AG04449 (cell line): ENCODE measurements around the gene SLC22A4.

Source experiments
- CTCF ChIA-PET: fragments of 350-600 bp; formaldehyde crosslinking; extraction: SDS; loops from one replicate; lab custom pipeline; 2021; ENCODE audit warnings: antibody characterized with exemption; lab: Yijun Ruan, JAX
- POLR2A ChIA-PET: fragments of 400-600, 350-600 bp; formaldehyde crosslinking; extraction: SDS; loops from one replicate; lab custom pipeline; 2020; ENCODE audit warnings: antibody characterized with exemption, inconsistent platforms; lab: Yijun Ruan, JAX
- DNase-seq: peaks from one replicate; pipeline ENCODE4 v3.0.0-alpha.2; 2010; ENCODE audit warnings: low read depth, low spot score
- H3K4me3 ChIP-seq: 2 replicates; pipeline ENCODE4 v1.5.1; 2011; ENCODE audit warnings: low read depth, mild to moderate bottlenecking, control low read depth, low read length
- CTCF ChIP-seq: IDR thresholded peaks from one replicate; pipeline ENCODE4 v1.5.1; 2011; ENCODE audit warnings: mild to moderate bottlenecking, moderate library complexity, low read length, control low read depth, inconsistent platforms; ENCODE audit not compliant: insufficient read depth; ENCODE audit errors: missing control alignments

The SLC22A4 gene

GRCh38 chr5:132372127-132372526, 77.9 kb downstream of the SLC22A4 start:
- no peak overlapping the region for H3K4me3 ChIP-seq
- CTCF ChIA-PET = interaction anchor here (0.9 to 2.0 kb wide), 3 partner anchors 10 to 134 kb away, joined by 3 to 10 read pairs (median 3); no protein-coding TSS in a partner anchor

GRCh38 chr5:132372542-132372941, 78.3 kb downstream of the SLC22A4 start:
- ChIA-PET CTCF (interaction anchor here (0.9 to 2.0 kb wide), 3 partner anchors 10 to 134 kb away, joined by 3 to 10 read pairs (median 3); no protein-coding TSS in a partner anchor), POLR2A (no interaction called here)
- DNase-seq = no peak
- no peak overlapping the region for H3K4me3 ChIP-seq
- no peak for TF ChIP-seq CTCF

More at GRCh38 chr5:132372127-132372526, 77.9 kb downstream of the SLC22A4 start:
- POLR2A ChIA-PET = interaction anchor here (1.1 kb wide), 1 partner anchor 78 kb away, joined by 3 read pairs; the partner anchor contains the start of gene SLC22A4
- TF ChIP-seq CTCF = no peak
- DNase-seq = no peak

- TF ChIP-seq CTCF = no peak
- POLR2A ChIA-PET = no interaction called here
- CTCF ChIA-PET = interaction anchor here (1.1 to 2.0 kb wide), 5 partner anchors 8 to 196 kb away, joined by 3 to 9 read pairs (median 4); no protein-coding TSS in a partner anchor
Measured at GRCh38 chr5:132375957-132376356, 81.8 kb downstream of the SLC22A4 start.

GRCh38 chr5:132376694-132377641, 82.8 kb downstream of the SLC22A4 start:
- no peak overlapping the region for H3K4me3 ChIP-seq
- TF ChIP-seq CTCF = no peak
- CTCF ChIA-PET = interaction anchor here (1.2 to 1.8 kb wide), 3 partner anchors 9 to 130 kb away, joined by 3 to 10 read pairs (median 9); no protein-coding TSS in a partner anchor
- DNase-seq = no peak
- POLR2A ChIA-PET = no interaction called here

More at GRCh38 chr5:132375957-132376356, 81.8 kb downstream of the SLC22A4 start:
- DNase-seq = no peak
- no peak overlapping the region for H3K4me3 ChIP-seq

GRCh38 chr5:132377738-132378137, 83.5 kb downstream of the SLC22A4 start:
- TF ChIP-seq CTCF = no peak
- DNase-seq = no peak
- no peak overlapping the region for H3K4me3 ChIP-seq
- ChIA-PET POLR2A (no interaction called here), CTCF (interaction anchor here (0.9 to 2.2 kb wide), 4 partner anchors 10 to 129 kb away, joined by 3 to 13 read pairs (median 6); no protein-coding TSS in a partner anchor)

GRCh38 chr5:132378580-132378979, 84.4 kb downstream of the SLC22A4 start:
- ChIA-PET POLR2A (no interaction called here), CTCF (interaction anchor here (0.9 to 2.2 kb wide), 4 partner anchors 9 to 141 kb away, joined by 3 to 13 read pairs (median 8); no protein-coding TSS in a partner anchor)
- H3K4me3 ChIP-seq = no peak overlapping the region
- no peak for DNase-seq
- TF ChIP-seq CTCF = no peak
